Caco-2 (cell line): Measurements from ENCODE around the gene IGFBP6. TPM values are rescaled to one million over a fixed set of nuclear protein-coding genes. Genes with fewer than 3 reads are reported as not detected.
A peak's percentile ranks its signal among the peaks of the same experiment; 100 is the strongest.

ENCODE experiments used
- BruUV-seq: library from RNA; stranded (reverse); fragments of 400-500 nt; replicated peaks from 2 replicates; lab custom pipeline; 2021; lab: Mats Ljungman, UMichigan
- CTCF ChIA-PET: fragments of 300-600 bp; sonication (Branson Sonifier 250); formaldehyde crosslinking; loops from one replicate; lab custom pipeline; 2022; ENCODE audit warnings: antibody characterized with exemption; lab: Charles Lee
- POLR2A ChIA-PET: fragments of 300-600 bp; sonication (Branson Sonifier 250); formaldehyde crosslinking; loops from one replicate; lab custom pipeline; 2022; ENCODE audit warnings: antibody characterized with exemption; lab: Charles Lee
- DNase-seq, 2 experiments: peaks; one replicate each; pipeline versions ENCODE4 v3.0.0 to v3.0.0-alpha.2; 2020 to 2022
- H3K27me3 ChIP-seq: replicated peaks from 2 replicates; pipeline ENCODE4 v1.6.0; 2011; ENCODE audit warnings: low read length; ENCODE audit not compliant: control insufficient read depth, insufficient read depth
- H3K36me3 ChIP-seq: 2 replicates; pipeline ENCODE4 v1.5.1; 2011; ENCODE audit warnings: low read length; ENCODE audit not compliant: control insufficient read depth, insufficient read depth
- H3K4me1 ChIP-seq: fragments of 250-450 bp; sonication (Bioruptor Pico); 2 replicates; pipeline ENCODE4 v1.5.1; 2020; ENCODE audit warnings: mild to moderate bottlenecking
- H3K4me3 ChIP-seq: 2 replicates; pipeline ENCODE4 v1.5.1; 2011; ENCODE audit warnings: low read depth, mild to moderate bottlenecking, control low read depth, low read length
- H3K9me3 ChIP-seq: fragments of 250-450 bp; sonication (Bioruptor Pico); 2 replicates; pipeline ENCODE4 v1.5.1; 2020; ENCODE audit warnings: mild to moderate bottlenecking, moderate library complexity
- H3K27ac Mint-ChIP-seq: one replicate; pipeline ENCODE4 v1.8.0; 2022; ENCODE audit warnings: mixed read lengths; ENCODE audit not compliant: unreplicated experiment
- H3K27me3 Mint-ChIP-seq: one replicate; pipeline ENCODE4 v1.8.0; 2022; ENCODE audit warnings: mixed read lengths; ENCODE audit not compliant: insufficient read depth, unreplicated experiment
- H3K36me3 Mint-ChIP-seq: one replicate; pipeline ENCODE4 v1.8.0; 2022; ENCODE audit warnings: mild to moderate bottlenecking, mixed read lengths; ENCODE audit not compliant: insufficient read depth, unreplicated experiment
- H3K4me1 Mint-ChIP-seq: one replicate; pipeline ENCODE4 v1.8.0; 2022; ENCODE audit warnings: low read depth, mixed read lengths; ENCODE audit not compliant: unreplicated experiment
- H3K4me3 Mint-ChIP-seq: one replicate; pipeline ENCODE4 v1.8.0; 2022; ENCODE audit warnings: mild to moderate bottlenecking, moderate library complexity, mixed read lengths; ENCODE audit not compliant: unreplicated experiment
- H3K9me3 Mint-ChIP-seq: one replicate; pipeline ENCODE4 v1.8.0; 2022; ENCODE audit warnings: mixed read lengths; ENCODE audit not compliant: unreplicated experiment
- CTCF ChIP-seq, 2 experiments: fragments of 200-600 bp in 1 of 2; IDR thresholded peaks; 1 replicate in 1 of 2; 2 replicates in 1 of 2; pipeline versions ENCODE4 v1.5.1 to v1.8.0; 2011 to 2022; ENCODE audit warnings: antibody characterized with exemption in 1 of 2, control low read depth in 1 of 2, inconsistent platforms in 1 of 2, low read depth in 1 of 2, low read length in 1 of 2, mild to moderate bottlenecking in 1 of 2, moderate library complexity in 1 of 2; ENCODE audit not compliant: insufficient read depth in 1 of 2, severe bottlenecking in 1 of 2, unreplicated experiment in 1 of 2
- intact Hi-C: fragments of 100-400 bp; cut with micrococcal nuclease; formaldehyde crosslinking; loops from one replicate; pipeline ENCODE4 v1.10.0; 2022; ENCODE audit not compliant: unreplicated experiment
- total RNA-seq: library from RNA; stranded (reverse); gene quantifications from 2 replicates; pipeline ENCODE4 v1.2.3, GENCODE V29; 2022

The IGFBP6 gene
- total RNA-seq, 1 experiment from 2014 or later = 34.7 TPM

- Histone ChIP-seq H3K36me3 (peaks cover 3% of the 10 kb centered on the region; the same call in 1 of the 2 replicates), H3K27me3 (no peaks in the 10 kb centered on the region), H3K9me3 (no peaks in the 10 kb centered on the region), H3K4me3 (no peak overlapping the region), H3K4me1 (peaks cover 7% of the 10 kb centered on the region)
- CTCF ChIA-PET = interaction anchor here (2.0 to 3.2 kb wide), 4 partner anchors 12 to 33 kb away, joined by 8 to 95 read pairs (median 40); partner anchors contain the start of genes IGFBP6, SOAT2 and SPRYD3
- TF ChIP-seq CTCF (IDR thresholded peaks at IDR 0.05; ENCODE audit: insufficient read depth in 1 of 2, low read depth in 1 of 2, low read length in 1 of 2, severe bottlenecking in 1 of 2, unreplicated experiment in 1 of 2) = no peak
- no TSS peak for BruUV-seq
- Mint-ChIP-seq H3K9me3 (no peaks in the 10 kb centered on the region), H3K27ac (peak overlapping the region; percentile 14), H3K4me3 (no peak overlapping the region), H3K27me3 (no peaks in the 10 kb centered on the region), H3K36me3 (no peaks in the 10 kb centered on the region), H3K4me1 (peaks cover 12% of the 10 kb centered on the region)
- intact Hi-C loops = no loop called here
- peak in 1 of 2 experiments; percentile 3 for DNase-seq
- POLR2A ChIA-PET = no interaction called here
Observed at GRCh38 chr12:53067074-53067992, 30.1 kb upstream of the IGFBP6 start.

GRCh38 chr12:53067993-53068770 is 29.3 kb upstream of the IGFBP6 start:
- H3K4me1 Mint-ChIP-seq = peaks cover 14% of the 10 kb centered on the region
- H3K27me3 Mint-ChIP-seq = no peaks in the 10 kb centered on the region
- H3K9me3 Mint-ChIP-seq = no peaks in the 10 kb centered on the region
- H3K36me3 ChIP-seq = peaks cover 3% of the 10 kb centered on the region; the same call in 1 of the 2 replicates
- no peak overlapping the region for H3K27ac Mint-ChIP-seq
- no peak overlapping the region for H3K4me3 ChIP-seq
- peaks cover 7% of the 10 kb centered on the region for H3K4me1 ChIP-seq
- TF ChIP-seq CTCF (IDR thresholded peaks at IDR 0.05; ENCODE audit: insufficient read depth in 1 of 2, low read depth in 1 of 2, low read length in 1 of 2, severe bottlenecking in 1 of 2, unreplicated experiment in 1 of 2) = no peak
- no peaks in the 10 kb centered on the region for H3K9me3 ChIP-seq
- no peak for DNase-seq
- CTCF ChIA-PET = interaction anchor here (3.2 kb wide), 1 partner anchor 32 kb away, joined by 95 read pairs; the partner anchor contains the start of genes IGFBP6 and SOAT2
- BruUV-seq = no TSS peak
- H3K4me3 Mint-ChIP-seq = no peak overlapping the region
- H3K27me3 ChIP-seq = no peaks in the 10 kb centered on the region
- no peaks in the 10 kb centered on the region for H3K36me3 Mint-ChIP-seq
- POLR2A ChIA-PET = no interaction called here
- intact Hi-C loops = no loop called here
